KBM-7 (cell line): ENCODE results near the gene DNMBP.
"Not testable (repeated sequence)": the region's sequence is repeated elsewhere in the genome, so short reads cannot be mapped to it uniquely, and the experiment has no call there.

Experiments
- DNase-seq: peaks from one replicate; pipeline ENCODE4 v3.0.0-alpha.2; 2015
- in situ Hi-C: fragments of 300-500 bp; cut with MboI; formaldehyde crosslinking; loops from 2 replicates; pipeline ENCODE4 v1.14.3; 2020; ENCODE audit warnings: low sequenced_read_pairs, low pct_unique_long_range_greater_than_20kb, mixed read lengths

Gene DNMBP

GRCh38 chr10:100020142-100020885, 10.6 kb upstream of the DNMBP start:
- in situ Hi-C loops: no loop called here
- DNase-seq: no peak

GRCh38 chr10:100019787-100020141, 10.0 kb upstream of the DNMBP start:
- in situ Hi-C loops: no loop called here
- no peak for DNase-seq

- in situ Hi-C loops: no loop called here
- no peak for DNase-seq
Observed at GRCh38 chr10:100014071-100014762, 4.5 kb upstream of the DNMBP start.

- in situ Hi-C loops: no loop called here
- no peak for DNase-seq
Observed at GRCh38 chr10:100013621-100014020, 3.9 kb upstream of the DNMBP start.

- DNase-seq, in situ Hi-C loops: not testable (repeated sequence)
Observed at GRCh38 chr10:100011906-100012305, 2.2 kb upstream of the DNMBP start.

GRCh38 chr10:100009283-100009792, 409 bp downstream of the DNMBP start:
- peak; percentile 55 for DNase-seq
- in situ Hi-C loops: no loop called here

- DNase-seq: no peak
- in situ Hi-C loops: no loop called here
Observed at GRCh38 chr10:100008708-100009282, 952 bp downstream of the DNMBP start.

GRCh38 chr10:100008142-100008522, 1.6 kb downstream of the DNMBP start:
- DNase-seq: no peak
- in situ Hi-C loops: no loop called here

GRCh38 chr10:100007231-100008141, 2.3 kb downstream of the DNMBP start:
- DNase-seq: no peak
- in situ Hi-C loops: no loop called here

GRCh38 chr10:100006243-100006886, 3.4 kb downstream of the DNMBP start:
- peak; percentile 34 for DNase-seq
- in situ Hi-C loops: no loop called here

- in situ Hi-C loops: no loop called here
- DNase-seq: no peak
Observed at GRCh38 chr10:100004805-100005510, 4.8 kb downstream of the DNMBP start.

- in situ Hi-C loops: no loop called here
- no peak for DNase-seq
Observed at GRCh38 chr10:100000109-100000644, 9.6 kb downstream of the DNMBP start.

GRCh38 chr10:99999319-100000108, 10.2 kb downstream of the DNMBP start:
- in situ Hi-C loops: no loop called here
- DNase-seq: no peak

GRCh38 chr10:99998889-99999288, 10.9 kb downstream of the DNMBP start:
- in situ Hi-C loops: no loop called here
- no peak for DNase-seq

- no peak for DNase-seq
- in situ Hi-C loops: no loop called here
Observed at GRCh38 chr10:99996671-99997648, 12.8 kb downstream of the DNMBP start.

GRCh38 chr10:99995713-99996112, 14.0 kb downstream of the DNMBP start:
- no peak for DNase-seq
- in situ Hi-C loops: no loop called here
